ENCODE measurements around the gene MTHFS.

DNA sequence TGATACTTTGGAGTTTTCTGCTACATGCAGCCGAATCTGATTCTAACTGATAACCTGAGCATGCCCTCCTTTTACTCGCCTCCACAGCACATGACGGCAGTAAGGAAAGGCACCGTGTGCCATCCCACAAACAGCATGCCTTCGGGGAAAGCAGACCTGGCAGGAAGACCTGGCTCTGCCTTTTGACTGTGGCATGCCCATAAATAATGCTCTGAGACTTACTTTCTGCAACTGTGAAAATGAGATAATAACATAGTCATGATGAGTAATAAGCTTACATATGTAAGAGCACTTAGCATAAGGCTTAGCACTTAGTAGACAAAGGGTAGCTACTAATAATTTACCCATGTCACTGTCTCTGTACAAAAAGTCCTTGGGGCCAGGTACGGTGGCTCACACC, 32.9 kb downstream of the MTHFS start:
- TF ChIP-seq POLR2A (IDR thresholded peaks at IDR 0.05; ENCODE audit: low read length) = no peak
- no peak for TF ChIP-seq GATA1 (IDR thresholded peaks at IDR 0.05; ENCODE audit: low read depth, low read length)
